HG03135 (cell line): ENCODE results near the gene RAPGEF1.
"Not testable (repeated sequence)": the region's sequence is repeated elsewhere in the genome, so short reads cannot be mapped to it uniquely, and the experiment has no call there.

Experiments used
- ATAC-seq: cut with Tn5 transposase; IDR thresholded peaks from one replicate; pipeline ENCODE4 v1.9.1; 2021; ENCODE audit warnings: mild to moderate bottlenecking, moderate library complexity; ENCODE audit not compliant: unreplicated experiment

The RAPGEF1 gene

DNA sequence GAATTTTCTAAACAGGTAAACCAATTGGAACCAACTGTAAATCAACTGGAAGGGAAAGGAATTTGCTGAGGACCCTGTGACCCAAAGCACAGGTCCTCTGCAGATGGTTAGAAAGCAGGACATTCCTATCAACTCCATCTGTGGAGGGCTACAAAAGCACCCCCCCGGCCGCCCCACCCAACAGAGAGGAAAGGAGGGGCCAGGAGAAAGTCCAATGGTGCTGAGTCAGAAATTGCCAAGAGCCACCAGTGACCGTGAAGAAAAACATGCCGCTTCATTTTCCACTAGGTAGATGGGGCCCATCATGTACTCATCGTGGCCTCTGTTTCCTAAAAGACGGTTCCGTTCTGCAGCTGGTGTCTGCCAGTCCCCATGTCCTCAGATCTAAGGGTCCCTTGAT, 66.3 kb downstream of the RAPGEF1 start:
- ATAC-seq, result no peak

DNA sequence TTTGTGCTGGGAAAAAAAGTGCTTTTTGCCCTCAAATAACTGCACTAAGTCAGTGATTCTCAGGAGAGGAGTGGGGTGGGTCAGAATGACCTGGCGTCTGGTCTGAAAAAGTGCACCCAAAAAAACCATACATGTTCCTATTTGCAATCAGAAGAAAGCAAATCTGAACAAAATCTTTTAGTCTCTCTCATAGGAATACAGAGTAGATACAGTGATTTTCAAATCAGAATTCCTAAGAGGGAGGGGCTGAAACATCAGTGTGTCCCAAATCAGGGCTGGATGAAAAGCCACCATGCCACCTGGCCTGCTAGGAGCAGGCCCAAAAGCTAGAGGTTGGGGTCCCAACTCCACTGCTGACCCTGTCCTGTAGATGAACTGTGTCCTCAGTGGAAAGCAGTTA, 66.8 kb downstream of the RAPGEF1 start:
- no peak for ATAC-seq

DNA sequence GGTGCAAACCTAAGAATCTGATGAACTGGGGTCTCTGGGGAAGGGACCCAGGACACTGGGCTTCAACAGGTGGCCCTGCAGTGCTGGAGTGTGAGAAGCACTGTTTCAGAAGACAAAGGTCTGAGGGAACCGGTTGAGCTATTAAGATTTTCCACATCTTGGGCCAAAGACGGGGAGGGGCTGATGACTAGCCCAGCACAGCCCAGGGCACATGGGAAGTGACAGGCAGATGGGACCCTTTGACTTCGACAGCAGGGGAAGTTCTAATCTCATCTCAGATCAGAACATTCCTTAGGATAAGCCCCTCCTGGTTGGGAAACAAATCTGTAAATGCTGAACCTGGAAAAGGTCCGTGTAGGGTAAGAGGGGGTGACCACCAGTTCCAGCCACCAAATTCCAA, 67.4 kb downstream of the RAPGEF1 start:
- ATAC-seq, result no peak

DNA sequence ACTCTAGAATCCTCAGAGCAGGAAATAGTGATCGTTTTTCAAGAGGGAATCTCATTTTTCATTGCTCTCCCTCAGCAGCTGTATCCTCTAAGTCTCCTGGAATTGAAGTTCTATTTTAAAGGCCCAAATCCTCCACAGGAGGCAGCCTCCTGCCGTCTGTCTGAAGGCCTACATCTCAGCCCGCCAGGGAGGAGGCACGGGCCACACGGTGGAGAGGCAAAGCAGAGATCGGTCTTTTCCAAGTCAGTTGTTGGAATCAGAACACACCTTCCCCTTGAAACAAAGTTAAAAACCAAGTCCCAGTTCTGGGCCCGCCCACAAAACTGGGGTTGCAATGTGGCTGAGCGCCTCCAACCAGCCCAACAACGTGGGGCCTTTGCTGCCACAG, 68.7 kb downstream of the RAPGEF1 start:
- no peak for ATAC-seq

- ATAC-seq, result no peak
Measured at GRCh38 chr9:131670247-131671132, 69.4 kb downstream of the RAPGEF1 start.

GRCh38 chr9:131669269-131670157, 70.4 kb downstream of the RAPGEF1 start:
- ATAC-seq, result no peak

DNA sequence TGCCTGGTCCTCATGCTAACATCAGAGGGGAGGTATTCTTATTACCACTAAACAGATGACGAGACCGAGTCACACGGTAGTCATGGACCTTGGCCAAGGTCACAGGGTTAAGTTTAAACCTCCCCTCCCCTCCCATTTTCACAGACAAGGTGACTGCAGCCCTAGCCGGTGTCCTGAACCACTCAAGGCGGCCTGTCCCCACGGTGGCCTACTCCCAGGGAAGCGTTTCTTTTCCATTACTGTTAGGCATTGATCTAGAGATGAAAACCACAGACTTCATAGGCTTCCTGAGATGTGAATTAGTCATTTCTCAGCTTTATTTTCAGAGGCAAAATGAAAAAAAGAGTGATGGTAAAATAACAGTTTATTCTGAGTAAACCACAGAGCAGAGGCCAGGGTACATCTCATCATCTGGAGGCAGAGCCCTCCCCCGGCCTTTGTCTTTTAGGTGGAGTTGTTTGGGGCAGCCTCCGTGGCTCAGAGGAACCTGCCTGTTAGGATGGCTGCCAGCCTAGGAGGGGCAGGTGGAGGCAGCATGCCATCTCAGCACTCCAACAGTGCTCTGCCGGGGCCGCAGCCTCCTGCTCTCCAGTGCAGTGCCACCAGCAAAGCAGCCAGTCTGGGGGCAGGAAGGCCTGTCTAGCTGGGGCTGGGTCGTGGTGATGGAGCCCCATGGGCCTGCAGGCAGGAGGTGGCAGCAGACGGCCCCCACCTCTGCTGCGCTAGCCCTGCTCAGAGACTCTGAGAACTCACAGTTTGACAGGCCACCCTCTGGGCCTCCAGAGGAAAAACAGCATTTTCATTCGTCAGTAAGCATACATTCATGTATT, 71.2 kb downstream of the RAPGEF1 start:
- ATAC-seq, result peak; percentile 45

DNA sequence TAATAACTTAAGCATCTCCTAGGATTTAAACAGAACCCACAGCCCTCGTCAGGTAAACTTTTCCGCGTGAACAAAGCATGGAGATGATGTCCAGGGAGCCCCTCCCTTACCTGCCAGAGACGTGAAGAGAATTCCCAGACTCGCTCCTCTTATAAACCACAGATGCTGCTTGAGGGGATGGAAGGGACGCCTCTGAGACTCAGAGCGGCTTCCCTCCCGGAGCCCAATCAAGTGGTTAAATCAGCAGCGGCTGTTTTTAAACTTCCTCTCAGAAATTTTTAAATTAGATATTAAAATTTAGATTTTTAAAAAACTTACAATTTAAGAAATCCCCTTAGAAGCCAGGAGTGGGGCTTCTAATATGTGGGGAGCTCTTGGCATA, 71.8 kb downstream of the RAPGEF1 start:
- peak; percentile 16 for ATAC-seq

- no peak for ATAC-seq
Measured at GRCh38 chr9:131667576-131667975, 72.3 kb downstream of the RAPGEF1 start.

- ATAC-seq, result no peak
Measured at GRCh38 chr9:131666774-131667173, 73.1 kb downstream of the RAPGEF1 start.

DNA sequence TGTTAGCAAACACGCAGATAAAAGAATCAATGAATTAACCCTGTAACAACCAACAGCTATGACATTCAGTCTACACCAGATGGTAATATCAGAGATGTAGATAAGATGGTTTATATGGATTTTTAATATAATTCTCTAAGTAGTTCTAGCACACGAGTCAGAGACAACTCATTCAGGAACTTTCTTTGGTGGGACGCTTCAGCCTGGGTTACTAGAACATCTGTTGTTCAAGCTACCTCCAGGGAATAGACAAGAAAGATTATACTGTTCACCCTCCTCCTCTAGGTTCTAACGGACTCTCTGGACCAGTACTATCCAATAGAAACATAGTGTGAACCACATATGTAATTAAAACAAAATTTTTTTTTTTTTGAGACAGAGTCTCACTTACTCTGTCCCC, 73.8 kb downstream of the RAPGEF1 start:
- ATAC-seq, result no peak

DNA sequence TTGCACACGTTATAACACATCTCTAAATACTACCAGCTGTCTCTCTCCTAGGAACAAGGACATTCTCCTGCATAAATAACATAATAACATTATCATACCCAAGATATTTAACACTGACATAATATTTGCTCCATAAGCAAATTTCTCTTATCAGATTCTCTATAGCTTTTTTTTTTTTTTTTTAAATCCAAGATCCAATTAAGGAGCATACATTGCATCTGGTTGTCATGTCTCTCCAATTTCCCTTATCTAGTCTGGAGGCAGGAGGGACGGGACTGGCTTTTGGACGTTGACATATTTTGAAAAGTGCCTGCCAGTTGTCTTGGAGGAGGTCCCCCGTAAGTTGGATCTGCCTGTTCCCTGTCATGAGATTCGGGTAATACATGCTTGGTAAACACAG, 76.6 kb downstream of the RAPGEF1 start:
- no peak for ATAC-seq

DNA sequence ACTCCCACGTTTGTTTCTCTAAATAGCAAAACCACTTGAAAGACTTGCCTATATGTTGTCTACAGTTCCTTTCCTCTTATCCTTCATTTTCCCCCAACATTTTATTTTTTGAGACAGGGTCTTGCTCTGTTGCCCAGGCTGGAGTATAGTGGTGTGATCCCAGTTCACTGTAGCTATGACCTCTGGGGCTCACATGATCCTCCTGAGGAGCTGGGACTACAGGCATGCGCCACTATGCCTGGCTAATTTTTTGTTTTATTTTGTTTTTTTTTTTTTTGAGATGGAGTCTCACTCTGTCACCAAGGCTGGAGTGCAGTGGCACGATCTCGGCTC, 77.6 kb downstream of the RAPGEF1 start:
- ATAC-seq, result not testable (repeated sequence)

GRCh38 chr9:131661568-131662288, 78.1 kb downstream of the RAPGEF1 start:
- no peak for ATAC-seq

GRCh38 chr9:131660466-131661405, 79.1 kb downstream of the RAPGEF1 start:
- ATAC-seq, result no peak

GRCh38 chr9:131658377-131659129, 81.3 kb downstream of the RAPGEF1 start:
- ATAC-seq, result no peak

GRCh38 chr9:131657940-131658339, 81.9 kb downstream of the RAPGEF1 start:
- no peak for ATAC-seq

DNA sequence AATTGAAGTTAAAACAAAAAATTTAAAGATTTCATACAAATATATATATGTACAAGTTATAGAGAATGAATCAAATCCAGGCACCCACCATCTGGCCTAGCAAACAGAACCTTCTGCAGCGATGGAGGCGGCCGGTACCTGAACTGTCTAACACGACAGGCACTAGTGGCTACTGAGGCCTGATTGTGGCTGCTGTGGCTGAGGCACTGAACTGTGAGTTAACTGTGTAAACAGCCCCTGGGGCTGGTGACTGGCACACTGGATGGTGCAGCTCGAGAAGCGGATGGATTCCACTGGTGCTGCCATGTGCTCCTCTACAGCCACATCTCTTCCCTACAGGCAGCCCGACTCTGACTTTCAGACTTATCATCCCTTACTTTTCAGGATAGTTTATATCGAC, 82.4 kb downstream of the RAPGEF1 start:
- ATAC-seq, result no peak

DNA sequence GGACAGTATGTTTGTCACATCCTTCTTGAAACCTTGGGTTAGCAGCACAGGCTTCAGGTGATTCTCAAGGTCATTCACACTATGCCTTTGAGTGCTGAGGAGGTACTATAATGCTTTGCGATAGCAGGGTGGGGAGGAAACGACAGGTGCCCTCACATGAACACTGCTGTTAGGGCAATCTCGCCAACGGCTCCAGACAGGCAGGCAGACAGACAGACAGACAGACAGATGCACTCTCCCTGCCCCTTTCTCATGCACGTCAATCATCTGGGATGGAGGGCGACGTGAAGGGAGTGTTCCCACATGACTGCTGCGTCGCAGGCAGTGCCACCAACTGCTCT, 82.9 kb downstream of the RAPGEF1 start:
- peak; percentile 17 for ATAC-seq
